ENCODE results near the gene MRPS25. TPM values are rescaled to one million over a fixed set of nuclear protein-coding genes. Genes with fewer than 3 reads are reported as not detected.

MRPS25 gene
- polyA plus RNA-seq, 1 of the 3 experiments (the other 2 are of a cell fraction), result 41.5 TPM

- no peaks in the 10 kb centered on the region for H3K4me1 ChIP-seq (ENCODE audit: control insufficient read depth in 1 of 2, insufficient read depth in 2 of 2, low read depth in 1 of 2, low read length in 1 of 2)
- no peak overlapping the region for H3K4me3 ChIP-seq (ENCODE audit: low read depth in 2 of 2, low read length in 1 of 2)
- no peaks in the 10 kb centered on the region for H3K36me3 ChIP-seq (replicated peaks in 1 of 2; ENCODE audit: control insufficient read depth in 1 of 2, insufficient read depth in 2 of 2, low read length in 1 of 2)
- H3K4me2 ChIP-seq, result no peak overlapping the region
- no peak overlapping the region for H2AFZ ChIP-seq (ENCODE audit: low read depth)
- TF ChIP-seq USF1 (IDR thresholded peaks at IDR 0.05; ENCODE audit: borderline replicate concordance, low read depth) (no peak), MEF2A (IDR thresholded peaks at IDR 0.05; ENCODE audit: borderline replicate concordance, low read depth) (no peak), GATA2 (CRISPR knock-in tag; IDR thresholded peaks at IDR 0.05) (no peak), NRF1 (IDR thresholded peaks at IDR 0.05; ENCODE audit: low read depth, low read length) (no peak), PBX3 (IDR thresholded peaks at IDR 0.05) (no peak), SIN3A (IDR thresholded peaks at IDR 0.05; ENCODE audit: borderline replicate concordance, low read depth, low read length) (no peak), RCOR1 (IDR thresholded peaks at IDR 0.05; ENCODE audit: low read length) (no peak), FOXJ3 (CRISPR knock-in tag; IDR thresholded peaks at IDR 0.05) (no peak), POLR2AphosphoS5 (IDR thresholded peaks at IDR 0.05; ENCODE audit: low read depth, low read length) (no peak), TCF12 (IDR thresholded peaks at IDR 0.05) (no peak), EZH2phosphoT487 (IDR thresholded peaks at IDR 0.05; ENCODE audit: borderline replicate concordance, low read depth) (no peak), FOXM1 (IDR thresholded peaks at IDR 0.05; ENCODE audit: low read depth) (no peak), RXRA (IDR thresholded peaks at IDR 0.05; ENCODE audit: borderline replicate concordance, low read depth) (no peak), RAD21 (IDR thresholded peaks at IDR 0.05; ENCODE audit: low read length) (no peak), EP300 (IDR thresholded peaks at IDR 0.05; ENCODE audit: borderline replicate concordance in 1 of 2, low read depth in 1 of 2, low read length in 1 of 2) (no peak), SMC3 (IDR thresholded peaks at IDR 0.05; ENCODE audit: low read depth, low read length) (no peak), MXI1 (IDR thresholded peaks at IDR 0.05; ENCODE audit: low read depth, low read length) (no peak)
- TF ChIP-seq, protein P1, sequence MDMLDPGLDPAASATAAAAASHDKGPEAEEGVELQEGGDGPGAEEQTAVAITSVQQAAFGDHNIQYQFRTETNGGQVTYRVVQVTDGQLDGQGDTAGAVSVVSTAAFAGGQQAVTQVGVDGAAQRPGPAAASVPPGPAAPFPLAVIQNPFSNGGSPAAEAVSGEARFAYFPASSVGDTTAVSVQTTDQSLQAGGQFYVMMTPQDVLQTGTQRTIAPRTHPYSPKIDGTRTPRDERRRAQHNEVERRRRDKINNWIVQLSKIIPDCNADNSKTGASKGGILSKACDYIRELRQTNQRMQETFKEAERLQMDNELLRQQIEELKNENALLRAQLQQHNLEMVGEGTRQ (IDR thresholded peaks at IDR 0.05; ENCODE audit: borderline replicate concordance, low read depth, low read length), result no peak
- TF ChIP-seq, protein P2, sequence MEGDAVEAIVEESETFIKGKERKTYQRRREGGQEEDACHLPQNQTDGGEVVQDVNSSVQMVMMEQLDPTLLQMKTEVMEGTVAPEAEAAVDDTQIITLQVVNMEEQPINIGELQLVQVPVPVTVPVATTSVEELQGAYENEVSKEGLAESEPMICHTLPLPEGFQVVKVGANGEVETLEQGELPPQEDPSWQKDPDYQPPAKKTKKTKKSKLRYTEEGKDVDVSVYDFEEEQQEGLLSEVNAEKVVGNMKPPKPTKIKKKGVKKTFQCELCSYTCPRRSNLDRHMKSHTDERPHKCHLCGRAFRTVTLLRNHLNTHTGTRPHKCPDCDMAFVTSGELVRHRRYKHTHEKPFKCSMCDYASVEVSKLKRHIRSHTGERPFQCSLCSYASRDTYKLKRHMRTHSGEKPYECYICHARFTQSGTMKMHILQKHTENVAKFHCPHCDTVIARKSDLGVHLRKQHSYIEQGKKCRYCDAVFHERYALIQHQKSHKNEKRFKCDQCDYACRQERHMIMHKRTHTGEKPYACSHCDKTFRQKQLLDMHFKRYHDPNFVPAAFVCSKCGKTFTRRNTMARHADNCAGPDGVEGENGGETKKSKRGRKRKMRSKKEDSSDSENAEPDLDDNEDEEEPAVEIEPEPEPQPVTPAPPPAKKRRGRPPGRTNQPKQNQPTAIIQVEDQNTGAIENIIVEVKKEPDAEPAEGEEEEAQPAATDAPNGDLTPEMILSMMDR (IDR thresholded peaks at IDR 0.05), result no peak
- TF ChIP-seq, protein P3, sequence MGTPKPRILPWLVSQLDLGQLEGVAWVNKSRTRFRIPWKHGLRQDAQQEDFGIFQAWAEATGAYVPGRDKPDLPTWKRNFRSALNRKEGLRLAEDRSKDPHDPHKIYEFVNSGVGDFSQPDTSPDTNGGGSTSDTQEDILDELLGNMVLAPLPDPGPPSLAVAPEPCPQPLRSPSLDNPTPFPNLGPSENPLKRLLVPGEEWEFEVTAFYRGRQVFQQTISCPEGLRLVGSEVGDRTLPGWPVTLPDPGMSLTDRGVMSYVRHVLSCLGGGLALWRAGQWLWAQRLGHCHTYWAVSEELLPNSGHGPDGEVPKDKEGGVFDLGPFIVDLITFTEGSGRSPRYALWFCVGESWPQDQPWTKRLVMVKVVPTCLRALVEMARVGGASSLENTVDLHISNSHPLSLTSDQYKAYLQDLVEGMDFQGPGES (IDR thresholded peaks at IDR 0.05; ENCODE audit: low read depth, low read length), result no peak
- DNase-seq, result no peak
- H3K9me3 ChIP-seq, result no peaks in the 10 kb centered on the region
- no peak overlapping the region for H3K27ac ChIP-seq (ENCODE audit: low read depth in 2 of 2, low read length in 1 of 2)
- no peaks in the 10 kb centered on the region for H3K79me2 ChIP-seq (ENCODE audit: insufficient read depth)
- H3K9ac ChIP-seq, result no peak overlapping the region
- no peaks in the 10 kb centered on the region for H4K20me1 ChIP-seq (ENCODE audit: insufficient read depth)
- H3K9me2 ChIP-seq, result no peaks in the 10 kb centered on the region
- no peaks in the 10 kb centered on the region for H3F3A ChIP-seq (replicated peaks; ENCODE audit: insufficient read depth)
- 57% methylated on average over 6 of the region's 6 CpGs for WGBS (ENCODE audit: low lambda C conversion rate)
- ChIA-PET POLR2A (no interaction called here), CTCF (interaction anchor here (0.7 to 0.9 kb wide), 2 partner anchors 14 to 154 kb away, joined by 3 to 4 read pairs; no protein-coding TSS in a partner anchor)
- no peaks in the 10 kb centered on the region; the same call in 1 of the 2 replicates for H3K27me3 ChIP-seq (ENCODE audit: insufficient read depth)
Observed at GRCh38 chr3:15113471-15113870, 48.4 kb upstream of the MRPS25 start.

Data from SK-N-SH (cell line).